Measurements from ENCODE around the gene FCMR.
"Not testable (repeated sequence)": the region's sequence is repeated elsewhere in the genome, so short reads cannot be mapped to it uniquely, and the experiment has no call there.

Gene FCMR

DNA sequence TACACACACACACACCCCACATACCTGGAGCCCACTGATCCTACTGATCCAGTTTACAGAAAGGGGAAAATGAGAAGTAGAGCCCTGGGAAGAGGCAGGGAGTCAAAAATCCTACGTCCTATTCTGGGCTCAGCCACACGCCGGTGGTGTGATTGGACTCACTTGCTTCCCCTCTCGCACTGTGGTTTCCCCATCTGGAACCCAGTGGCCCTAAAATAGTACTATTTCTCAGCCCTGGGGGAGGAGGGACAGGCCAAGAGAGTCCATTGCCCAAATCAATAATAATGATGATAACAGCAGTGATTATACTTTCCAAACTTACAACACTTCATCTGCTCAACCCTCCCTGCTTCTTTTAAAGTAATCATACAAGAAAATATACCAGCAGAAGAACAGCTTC lies 27.5 kb upstream of the FCMR start:
- no peak for DNase-seq

DNA sequence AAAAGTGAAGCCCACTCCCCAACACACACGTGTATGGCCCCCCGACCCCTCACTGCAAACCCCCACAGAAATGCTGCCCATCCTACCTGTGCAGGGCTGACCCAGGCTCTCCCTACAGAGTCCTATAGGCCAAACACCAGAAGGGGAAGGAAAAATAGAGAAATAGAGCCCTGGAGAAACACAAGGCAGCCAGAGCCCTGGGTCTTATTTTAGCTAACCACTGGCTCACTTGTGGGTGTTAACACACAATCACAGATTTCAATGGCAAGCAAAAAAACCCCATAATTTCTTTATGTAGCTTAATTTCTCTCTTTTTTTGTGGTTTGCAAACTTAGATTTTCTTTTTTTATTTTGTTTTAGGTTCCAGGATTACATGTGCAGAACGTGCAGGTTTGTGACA lies 25.5 kb upstream of the FCMR start:
- DNase-seq = no peak

DNA sequence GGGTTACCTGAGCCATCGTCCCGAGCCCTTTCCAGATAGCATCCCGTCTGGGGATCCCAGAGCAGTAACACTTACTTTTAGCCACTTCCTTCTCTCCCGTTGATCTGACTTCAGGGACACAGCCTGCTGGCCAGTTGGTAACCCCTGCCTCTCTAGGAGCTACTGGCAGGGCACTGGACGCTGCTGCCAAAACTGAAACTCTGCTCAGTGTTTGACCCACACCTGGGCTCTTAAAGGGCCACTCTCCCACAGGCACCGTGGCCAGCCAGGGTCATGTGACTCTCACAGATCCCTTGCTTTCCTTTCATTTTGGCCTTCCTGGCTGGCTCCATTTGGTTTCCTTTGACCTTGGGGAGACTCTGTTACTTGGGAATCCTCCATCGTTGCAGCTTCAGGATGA lies 24.5 kb upstream of the FCMR start, which contains the start of gene PIGR:
Gene PIGR, minus strand, starts transcription at position 206 of the 400 bp plus-strand sequence. CDS start 5,935 bp downstream, outside the sequence.
- no peak for DNase-seq

DNA sequence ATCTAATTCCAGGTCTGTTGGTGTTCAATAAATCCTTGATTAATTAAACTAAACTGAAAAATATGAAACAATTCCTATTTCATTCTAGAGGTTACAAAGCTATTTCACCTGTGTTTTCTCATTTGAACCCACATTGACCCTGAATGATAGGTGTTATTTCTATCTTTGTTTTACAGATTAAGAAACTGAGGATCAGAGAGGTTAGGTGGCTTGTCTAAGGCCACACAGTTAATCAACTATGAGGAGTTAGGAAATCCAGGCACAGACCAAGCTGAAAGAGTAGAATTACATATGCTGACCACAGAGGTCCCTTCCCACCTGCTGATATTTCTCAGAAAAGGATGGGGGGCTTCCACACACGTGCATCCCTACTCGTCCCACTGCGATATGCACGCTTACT lies 24.0 kb upstream of the FCMR start:
- DNase-seq = no peak

DNA sequence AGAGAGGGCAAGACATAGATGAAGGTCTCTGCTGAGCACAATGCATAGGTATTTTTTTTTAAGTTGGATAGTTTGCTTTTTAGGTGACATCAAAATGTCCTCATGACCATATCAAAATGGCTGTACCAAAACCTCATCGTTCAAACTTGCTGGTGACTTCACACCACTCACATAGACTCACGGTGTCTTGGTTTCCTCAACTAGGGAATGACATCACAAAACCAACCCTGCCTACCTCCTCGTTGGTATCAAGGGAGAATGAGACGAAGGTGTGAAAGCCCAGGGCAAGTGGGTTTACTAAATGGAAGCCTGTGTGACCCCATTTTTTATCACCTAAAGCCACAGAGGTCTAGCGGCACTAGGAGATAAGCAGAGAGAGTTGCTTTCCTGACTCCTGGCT lies 23.0 kb upstream of the FCMR start:
- no peak for DNase-seq

DNA sequence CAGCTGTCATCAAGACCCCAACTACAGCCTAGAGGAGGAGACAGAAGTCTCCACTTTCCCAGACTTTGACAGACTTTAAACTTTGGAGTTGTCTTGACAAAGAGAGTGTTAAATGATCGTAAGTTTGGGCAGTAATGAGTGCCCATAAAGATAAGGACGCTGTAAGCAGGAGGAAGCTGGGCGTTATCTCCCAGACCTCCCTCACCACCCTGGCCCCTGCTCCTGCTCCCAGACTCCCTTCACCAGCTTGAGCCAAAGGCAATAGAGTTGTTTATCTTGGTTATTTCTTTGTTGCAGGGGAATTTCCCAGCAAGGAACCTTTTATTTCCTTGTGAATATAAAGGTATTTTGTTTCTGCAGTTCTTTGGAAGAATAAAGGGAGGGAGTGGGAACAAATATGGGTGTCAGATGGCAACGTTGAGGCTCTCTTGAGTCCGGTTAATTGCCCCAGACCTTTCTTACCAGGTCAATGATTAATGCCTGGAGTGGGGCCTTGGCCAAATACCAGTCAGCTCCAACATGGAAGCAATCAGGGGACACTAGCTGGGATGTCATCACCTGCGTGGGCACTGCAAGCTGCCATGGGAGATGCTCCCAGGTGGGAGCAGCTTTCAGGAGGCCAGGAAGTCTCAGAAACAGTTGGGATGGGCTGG lies 20.2 kb upstream of the FCMR start:
- DNase-seq = no peak

DNA sequence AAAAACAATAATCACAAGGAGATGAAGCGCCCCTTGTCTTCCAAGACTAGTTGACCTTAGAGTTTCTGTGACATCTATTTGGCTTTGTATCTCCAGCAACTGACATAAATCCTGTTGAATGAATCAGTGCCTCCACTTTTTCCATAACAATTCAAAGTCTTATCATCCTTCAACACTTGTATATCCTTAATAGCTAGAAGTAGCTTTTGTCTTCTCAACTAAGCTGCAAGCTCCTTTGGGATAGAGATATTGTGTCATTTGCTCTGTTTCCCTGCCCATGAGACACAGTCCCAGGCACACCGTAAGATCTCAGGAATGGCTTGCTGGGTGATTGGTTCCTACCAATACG lies 18.8 kb upstream of the FCMR start:
- no peak for DNase-seq

DNA sequence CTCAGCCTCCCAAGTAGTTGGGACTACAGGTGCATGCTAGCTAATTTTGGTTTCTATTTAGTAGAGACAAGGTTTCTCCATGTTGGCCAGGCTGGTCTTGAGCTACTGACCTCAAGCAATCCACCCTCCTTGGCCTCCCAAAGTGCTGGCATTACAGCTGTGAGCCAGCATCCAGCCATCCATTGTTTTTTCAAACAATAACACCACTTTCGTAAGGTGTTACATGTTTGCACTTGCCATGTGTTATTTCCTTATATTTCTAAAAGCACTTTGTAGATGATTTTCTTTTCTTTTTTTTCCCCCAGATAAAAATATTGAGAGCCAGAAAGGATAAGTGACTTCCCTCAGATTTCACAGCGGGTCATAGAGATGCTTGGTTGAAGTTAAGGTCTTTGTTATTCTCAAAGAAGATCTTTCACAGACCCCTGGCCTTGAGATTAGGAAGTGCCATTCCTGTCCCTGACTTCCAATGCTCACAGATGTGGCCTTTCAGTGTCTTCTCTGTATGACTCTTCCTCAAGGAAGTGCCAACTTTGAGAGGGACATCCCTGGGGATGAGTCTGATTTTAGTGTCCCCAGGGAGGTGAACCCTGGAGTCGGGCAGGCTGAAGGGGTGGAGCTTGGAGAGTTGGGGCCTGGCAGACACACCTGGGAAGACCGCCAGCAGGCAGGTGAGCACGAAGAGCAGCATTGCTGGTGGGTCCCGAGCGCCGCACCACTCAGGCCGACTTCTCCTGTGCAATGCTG lies 18.3 kb upstream of the FCMR start:
- DNase-seq = no peak

DNA sequence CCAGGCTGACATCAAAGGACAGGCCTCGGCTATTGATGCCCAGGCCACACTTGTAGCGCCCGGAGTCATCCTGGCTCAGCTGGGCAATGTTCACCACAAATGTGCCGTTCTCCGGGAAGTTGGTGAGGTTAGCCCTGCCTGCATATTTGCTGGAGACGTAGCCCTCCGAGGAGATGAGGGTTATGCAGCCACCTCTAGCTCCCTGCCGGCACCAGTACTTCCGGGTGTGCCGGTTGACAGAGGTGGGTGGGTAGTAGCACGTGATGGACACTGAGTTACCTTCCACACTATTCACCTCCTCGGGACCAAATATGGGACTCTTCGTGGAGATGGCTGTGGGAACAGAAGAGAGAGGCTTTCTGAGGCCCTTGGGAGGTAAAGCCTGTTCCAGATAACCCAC lies 17.4 kb upstream of the FCMR start:
- DNase-seq = no peak

DNA sequence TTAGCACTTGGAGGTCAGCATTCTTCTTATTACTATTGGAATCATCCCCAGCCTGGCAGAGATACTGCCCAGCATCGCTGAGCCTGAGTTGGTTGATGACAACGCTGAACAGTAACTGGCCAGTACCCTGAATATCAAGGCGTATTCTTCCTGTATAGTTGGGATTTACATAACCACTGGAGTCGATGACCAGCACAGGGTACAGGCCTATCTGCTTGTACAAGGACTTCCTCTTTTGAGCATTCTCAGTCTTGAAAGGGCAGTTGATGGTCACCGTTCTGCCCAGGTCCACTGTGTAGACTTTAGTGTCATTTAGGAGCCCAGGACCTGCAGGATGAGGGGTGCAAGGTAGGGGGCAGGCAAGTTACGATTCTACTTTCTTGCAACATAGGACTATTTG lies 15.7 kb upstream of the FCMR start:
- DNase-seq = no peak

DNA sequence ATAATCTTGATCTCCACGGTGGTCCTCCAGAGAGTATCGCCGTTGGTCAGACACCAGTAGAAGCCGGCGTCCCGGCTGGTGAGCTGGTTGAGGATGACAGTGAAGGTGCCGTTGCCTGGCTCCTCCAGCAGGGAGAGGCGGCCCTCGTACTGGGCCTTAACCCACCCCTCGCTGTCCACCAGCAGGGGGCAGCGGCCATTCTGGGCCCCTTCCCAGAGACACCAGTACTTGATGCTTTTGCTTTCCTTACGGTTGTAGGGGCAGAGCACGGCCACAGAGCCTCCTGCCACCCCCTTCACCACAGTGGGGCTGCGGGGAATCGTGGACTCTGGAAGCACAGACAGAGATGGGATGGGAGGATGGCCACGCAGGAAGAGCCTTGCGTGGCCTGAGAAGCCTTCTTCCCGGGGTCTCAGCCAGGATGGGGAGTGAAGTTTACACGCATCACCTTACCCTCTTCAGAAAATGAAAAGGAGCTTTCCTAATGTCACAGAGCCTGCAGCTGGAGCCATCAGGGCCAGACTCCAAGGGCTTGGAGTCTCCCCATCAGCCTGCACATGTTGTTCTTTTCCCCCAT lies 13.8 kb upstream of the FCMR start:
- DNase-seq = no peak

DNA sequence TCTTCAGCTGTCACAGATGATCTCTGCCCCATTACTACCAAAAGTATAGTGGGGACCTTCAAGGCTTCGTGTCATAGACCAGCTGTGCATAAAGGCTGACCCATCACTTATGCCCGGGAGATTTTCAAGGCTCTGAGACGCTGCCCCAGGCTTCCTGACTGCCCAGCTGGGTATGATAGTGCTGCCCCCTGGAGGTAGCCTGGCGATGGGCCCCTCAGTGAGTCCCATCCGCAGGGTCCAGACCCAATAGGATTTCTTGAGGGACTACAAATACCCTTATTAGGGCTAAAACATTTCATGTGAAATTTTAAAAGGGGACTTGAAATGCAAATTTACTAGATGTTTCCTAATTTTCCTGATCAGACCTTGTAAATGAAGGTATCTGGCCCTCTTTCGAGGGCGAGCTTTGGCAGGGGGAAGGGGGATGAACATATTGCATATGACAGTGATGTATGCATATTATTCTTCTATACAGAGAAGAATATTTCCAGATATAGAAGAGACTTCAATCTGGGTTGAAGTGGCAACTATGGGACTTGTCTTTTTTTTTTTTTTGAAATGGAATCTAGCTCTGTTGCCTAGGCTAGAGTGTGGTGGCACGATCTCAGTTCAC lies 11.7 kb upstream of the FCMR start:
- no peak for DNase-seq

DNA sequence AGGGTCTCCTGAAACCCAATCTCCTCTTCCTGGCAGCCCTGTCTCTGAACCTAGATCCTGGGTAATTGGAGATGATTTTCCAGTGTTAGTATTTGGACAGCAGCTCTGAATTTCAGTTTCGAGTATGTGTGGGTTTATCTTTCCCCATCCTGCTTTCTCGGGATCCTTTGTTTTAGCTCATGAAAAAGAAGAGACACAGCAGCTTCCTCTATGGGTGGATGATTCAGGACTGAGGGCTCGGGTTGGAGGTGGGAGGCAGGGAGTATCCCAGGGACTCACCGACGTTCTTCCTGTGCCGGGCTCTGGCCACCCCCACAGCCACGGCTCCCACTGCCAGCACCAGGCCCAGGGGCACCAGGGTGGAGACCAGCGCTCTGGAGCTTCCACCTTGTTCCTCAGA lies 10.4 kb upstream of the FCMR start:
- no peak for DNase-seq

DNA sequence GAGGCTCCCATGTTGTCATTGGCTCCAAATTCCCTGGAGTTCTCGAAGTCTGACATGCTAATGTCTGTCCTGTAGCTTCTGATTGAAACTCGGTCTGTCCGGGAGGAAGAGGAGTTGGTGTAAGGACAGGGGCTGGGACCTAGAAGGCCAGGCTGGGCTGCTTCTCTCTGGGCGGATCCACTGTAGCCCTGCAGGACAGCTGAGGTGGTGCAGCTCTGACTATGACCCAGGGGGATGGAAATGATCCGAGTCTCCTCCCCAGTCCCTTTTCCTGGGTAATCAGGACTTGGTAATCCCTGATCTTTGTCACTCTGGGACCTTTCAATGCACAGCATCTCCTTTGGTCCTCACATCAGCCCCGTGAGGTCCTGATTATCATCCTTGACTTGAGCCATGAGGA lies 10.0 kb upstream of the FCMR start:
- DNase-seq = no peak

DNA sequence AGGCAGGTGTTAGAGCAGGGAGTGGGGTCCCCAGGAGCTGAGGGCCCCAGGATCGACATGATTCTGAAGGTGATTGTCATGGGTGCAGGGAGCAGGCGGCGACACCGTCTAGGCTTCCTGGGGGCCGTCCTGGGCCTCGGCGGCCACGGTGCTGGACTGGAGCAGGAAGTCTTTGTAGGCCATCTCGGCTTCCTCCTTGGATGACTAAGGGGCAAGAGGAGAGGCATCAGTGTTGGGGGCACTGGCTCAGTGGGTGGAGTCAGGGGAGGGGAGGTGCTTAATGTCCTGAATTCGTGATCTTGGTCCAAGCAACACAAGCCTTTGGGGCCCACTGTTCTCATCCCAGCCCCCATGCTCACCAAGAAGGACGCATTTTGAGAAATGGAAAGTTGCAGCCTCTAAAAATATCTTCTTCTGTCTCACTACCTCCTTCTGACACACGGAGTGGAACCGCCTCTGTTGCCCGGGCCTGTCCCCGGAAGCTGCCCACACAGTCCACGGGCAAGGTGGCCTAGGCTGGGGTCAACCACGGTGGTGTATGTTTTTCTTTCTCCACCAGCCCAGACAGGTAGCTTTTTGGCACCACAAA lies 8.6 kb upstream of the FCMR start:
- DNase-seq = no peak

DNA sequence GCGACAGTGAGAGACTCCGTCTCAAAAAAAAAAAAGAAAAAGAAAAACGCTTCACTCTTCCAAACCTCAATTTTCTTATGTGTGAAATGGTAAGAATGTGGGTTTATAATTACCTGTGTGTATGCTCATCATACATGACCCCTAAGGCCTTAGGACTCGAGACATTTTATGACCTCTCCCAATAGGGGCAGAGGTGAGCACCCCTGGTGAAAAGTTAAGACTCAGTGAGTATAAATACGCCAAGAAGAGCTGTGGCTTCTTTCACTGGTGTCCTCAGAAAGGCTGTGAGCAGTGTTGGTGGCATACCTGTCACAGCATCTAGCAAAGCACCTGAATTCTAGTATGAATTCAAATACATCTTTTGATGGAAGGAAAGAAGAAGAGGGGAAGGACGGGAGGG lies 7.8 kb upstream of the FCMR start:
- no peak for DNase-seq

DNA sequence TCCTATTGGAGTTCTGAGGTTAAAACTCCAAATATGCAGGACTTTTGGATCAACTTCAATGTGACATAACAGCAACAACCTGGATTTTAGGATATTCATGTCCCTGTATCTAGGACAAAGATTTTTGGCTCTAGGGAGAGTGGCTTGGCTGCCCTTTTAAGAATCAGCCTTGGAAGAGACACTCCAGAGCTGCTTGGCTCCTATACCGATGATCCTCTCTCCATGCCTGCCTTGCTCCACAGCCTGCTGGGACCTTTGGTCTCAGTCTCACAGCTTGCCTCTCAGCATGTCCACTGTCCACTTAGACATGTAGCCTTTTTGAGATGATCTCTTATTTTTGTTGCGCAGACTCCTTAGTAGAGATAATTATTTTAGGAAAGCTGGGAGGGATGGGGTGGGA lies 4.5 kb upstream of the FCMR start:
- DNase-seq = no peak

DNA sequence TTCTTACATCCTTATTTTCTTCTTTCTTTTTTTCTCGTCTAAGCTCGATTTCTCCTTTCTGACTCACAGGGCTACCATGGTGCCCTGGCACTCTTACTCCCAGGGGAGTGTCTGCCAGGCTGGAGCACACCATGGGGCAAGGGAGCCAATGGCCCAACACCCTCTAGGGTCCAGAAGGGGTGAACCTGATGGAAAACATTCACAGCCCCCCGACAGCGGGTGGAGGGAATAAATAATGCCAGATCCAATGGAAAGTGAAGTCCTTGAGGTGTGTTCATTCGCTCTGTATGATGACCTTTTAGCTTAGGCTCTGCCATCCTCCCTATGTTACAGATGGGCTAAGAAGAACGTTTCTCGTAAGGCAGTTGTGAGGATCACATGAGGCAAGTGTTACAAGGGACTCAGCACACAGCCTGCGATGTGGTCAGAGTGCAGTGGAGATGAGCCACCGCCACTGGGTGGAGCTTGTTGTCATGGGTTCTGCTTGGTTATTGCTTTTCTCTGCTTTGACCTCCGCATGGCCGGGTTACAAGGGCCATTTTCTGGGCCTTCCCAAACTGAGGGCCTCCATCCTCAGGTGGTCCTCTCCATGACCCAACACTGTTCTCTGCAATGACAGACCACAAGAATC lies 3.5 kb upstream of the FCMR start:
- DNase-seq = no peak

DNA sequence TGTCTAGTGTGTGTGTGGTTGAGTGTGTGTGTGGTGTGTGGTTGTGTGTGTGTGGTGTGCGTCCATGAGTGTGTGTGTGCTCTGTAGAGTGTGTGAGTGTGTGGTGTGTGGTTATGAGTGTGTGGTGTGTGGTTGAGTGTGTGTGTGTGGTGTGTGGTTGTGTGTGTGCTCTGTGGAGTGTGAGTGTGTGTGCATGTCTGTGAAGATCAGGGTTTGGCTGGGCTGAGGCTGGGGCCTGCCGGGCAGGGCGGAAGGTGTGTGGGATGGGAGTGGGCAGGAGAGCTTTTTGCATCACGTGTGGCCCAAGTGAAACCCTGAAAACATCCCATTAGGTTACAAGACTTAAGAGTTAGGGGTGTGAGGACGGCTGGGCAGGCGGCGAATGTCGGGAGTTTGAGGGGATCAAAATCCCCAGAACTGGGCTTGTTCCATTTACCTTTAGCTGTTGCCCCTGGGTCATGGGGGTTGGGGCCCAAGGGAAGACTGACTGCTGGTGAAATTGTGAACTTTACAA lies 2.9 kb upstream of the FCMR start:
- DNase-seq = no peak

DNA sequence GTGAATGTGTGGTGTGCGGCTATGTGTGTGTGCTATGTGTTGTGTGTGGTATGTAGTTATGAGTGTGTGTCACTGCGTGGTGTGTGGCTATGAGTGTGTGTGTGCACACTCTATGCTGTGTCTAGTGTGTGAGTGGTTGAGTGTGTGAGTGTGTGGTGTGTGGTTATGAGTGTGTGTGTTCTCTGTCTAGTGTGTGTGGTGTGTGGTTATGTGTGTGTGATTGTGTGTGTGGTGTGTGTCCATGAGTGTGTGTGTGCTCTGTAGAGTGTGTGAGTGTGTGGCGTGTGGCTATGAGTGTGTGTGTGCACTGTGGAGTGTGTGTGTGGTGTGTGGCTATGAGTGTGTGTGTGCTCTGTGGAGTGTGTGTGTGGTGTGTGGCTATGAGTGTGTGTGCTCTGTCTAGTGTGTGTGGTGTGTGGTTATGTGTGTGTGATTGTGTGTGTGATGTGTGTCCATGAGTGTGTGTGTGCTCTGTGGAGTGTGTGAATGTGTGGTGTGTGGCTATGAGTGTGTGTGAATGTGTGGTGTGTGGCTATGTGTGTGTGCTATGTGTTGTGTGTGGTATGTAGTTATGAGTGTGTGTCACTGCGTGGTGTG lies 2.3 kb upstream of the FCMR start:
- DNase-seq = not testable (repeated sequence)

DNA sequence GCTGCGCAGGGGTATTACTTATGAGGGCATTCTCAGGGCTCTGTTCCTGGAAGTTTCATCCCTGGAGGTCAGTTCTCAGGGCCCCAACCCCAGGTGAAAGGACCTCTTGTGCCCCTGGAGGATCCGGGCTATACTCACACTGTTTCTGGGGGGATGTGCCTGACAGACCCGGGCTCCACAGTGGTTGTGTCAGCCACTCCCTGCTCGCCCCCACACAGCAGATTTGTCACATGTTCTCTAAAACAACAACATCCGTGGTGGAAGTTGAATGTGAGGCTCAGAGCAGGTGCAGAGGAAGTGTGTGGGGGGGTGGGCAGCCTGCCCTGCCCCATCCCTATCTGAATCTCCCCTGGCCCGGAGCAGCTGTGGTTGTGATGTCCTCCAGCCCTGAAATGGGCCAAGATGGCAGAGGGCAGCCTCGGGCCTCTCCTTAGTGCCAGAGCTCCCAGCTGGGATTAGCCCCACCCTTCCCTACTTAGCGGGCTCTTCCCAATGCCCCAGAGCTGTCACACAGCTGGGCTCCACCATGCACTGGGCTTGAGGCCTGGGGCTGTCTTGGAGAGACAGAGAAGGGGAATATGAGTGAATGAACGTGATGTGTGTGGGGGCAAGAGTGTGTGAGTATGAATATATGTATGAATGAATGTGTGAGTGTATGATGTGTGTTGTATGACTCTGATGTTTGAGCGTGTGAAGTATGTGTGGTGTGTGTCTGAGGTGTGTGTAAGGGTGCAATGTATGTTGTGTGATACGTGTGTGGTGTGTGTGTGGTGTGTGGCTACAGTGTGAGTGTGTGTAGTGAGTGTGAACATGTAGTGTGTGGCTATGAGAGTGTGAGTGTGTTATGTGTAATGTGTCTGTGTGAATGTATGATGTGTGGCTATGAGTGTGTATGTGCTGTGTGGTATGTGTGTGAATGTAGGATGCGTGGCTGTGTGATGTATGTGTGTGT lies 1.5 kb upstream of the FCMR start:
- no peak for DNase-seq
